HG03469 (cell line): ENCODE results near the gene WWOX.

ENCODE experiments used
- ATAC-seq: cut with Tn5 transposase; IDR thresholded peaks from one replicate; pipeline ENCODE4 v1.9.1; 2021; ENCODE audit warnings: mild to moderate bottlenecking, moderate library complexity, moderate number of reproducible peaks; ENCODE audit not compliant: unreplicated experiment

WWOX gene

GRCh38 chr16:78326731-78327130, 227.3 kb downstream of the WWOX start:
- no peak for ATAC-seq

GRCh38 chr16:78331731-78332130, 232.3 kb downstream of the WWOX start:
- no peak for ATAC-seq

DNA sequence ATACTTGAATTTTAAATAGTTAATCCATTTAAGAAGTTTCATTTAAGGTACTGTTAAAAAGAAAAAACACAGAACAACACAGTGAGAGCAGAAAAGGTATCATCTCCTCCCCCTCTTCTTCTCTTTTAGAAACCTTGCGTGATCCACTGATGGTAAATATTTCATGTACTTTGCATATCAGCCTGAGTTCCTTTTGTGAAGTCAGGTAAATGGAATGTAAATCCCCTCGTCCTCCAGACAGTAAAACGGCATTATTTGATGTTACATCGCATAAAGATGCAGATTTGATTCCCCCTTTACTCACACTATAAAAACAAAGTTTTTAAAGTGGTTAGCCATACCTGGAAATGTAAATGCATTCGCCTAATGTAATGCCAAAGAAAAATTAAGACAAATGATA, 234.4 kb downstream of the WWOX start:
- ATAC-seq = no peak

GRCh38 chr16:78340590-78340989, 241.1 kb downstream of the WWOX start:
- no peak for ATAC-seq

GRCh38 chr16:78348068-78348467, 248.6 kb downstream of the WWOX start:
- ATAC-seq = no peak

DNA sequence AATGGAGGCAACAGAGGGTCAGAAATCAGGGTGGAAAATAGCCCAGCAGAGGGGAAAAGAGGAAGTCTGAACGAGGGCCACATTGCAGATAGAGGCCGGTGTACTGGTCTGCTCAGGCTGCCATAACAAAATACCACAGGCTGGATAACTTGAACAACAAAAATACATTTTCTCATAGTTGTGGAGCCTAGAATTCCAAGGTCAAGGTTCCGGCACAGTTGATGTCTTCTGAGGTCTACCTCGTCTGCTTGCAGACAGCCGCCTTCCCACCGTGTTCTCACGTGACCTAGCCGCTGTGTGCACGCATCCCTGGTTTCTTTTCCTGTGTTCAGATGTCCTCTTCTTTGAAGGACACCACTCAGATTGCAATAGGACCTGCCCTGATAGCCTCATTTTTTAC, 249.4 kb downstream of the WWOX start:
- ATAC-seq = no peak

- ATAC-seq = no peak
These were observed 252.7 kb downstream of the WWOX start for GRCh38 chr16:78352184-78352583.

GRCh38 chr16:78353640-78354275, 254.3 kb downstream of the WWOX start:
- no peak for ATAC-seq

DNA sequence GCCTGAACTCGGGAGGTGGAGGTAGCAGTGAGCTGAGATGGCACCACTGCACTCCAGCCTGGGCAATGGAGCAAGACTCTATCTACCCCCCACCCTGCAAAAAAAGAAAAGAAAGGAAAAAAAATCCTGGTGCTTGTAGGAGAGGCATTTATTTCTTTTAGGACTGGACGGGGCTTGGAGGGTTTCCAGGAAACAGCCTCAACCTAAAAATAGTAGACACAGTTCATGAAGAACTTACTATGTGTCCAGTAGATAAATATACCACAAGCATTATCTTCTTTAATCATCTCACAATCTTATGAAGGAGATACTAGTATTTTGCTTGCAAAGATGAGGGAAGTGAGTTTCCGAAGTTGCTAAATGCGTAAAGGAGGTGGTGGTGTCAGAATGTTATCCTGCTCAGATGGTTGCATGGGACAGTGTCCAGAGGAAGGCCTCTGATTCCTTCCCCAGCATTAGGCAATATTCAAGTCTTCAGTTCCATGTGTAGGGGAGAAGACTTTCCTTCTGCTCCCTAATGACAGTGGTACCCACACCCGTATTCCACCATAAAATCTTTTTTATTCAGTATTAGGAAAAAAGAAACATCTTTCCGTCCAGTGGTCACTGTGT, 263.2 kb downstream of the WWOX start:
- no peak for ATAC-seq

- ATAC-seq = no peak
These were observed 264.5 kb downstream of the WWOX start for GRCh38 chr16:78363843-78364555.

DNA sequence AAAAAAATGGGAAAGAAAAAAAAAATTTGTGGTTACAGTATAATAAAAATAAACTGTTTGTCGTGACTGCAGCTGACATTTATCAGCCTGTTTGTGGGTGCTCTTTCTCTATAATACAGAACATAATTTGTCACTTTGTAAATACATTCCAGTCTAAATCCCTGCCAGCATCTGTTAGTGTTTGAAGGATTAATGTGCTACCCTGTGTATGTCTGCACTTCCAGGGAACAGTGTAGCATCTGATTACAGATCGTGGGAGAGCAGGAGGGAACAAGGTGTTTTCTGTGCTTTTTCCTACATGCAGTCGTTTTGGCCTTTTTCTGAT, 265.1 kb downstream of the WWOX start:
- no peak for ATAC-seq

DNA sequence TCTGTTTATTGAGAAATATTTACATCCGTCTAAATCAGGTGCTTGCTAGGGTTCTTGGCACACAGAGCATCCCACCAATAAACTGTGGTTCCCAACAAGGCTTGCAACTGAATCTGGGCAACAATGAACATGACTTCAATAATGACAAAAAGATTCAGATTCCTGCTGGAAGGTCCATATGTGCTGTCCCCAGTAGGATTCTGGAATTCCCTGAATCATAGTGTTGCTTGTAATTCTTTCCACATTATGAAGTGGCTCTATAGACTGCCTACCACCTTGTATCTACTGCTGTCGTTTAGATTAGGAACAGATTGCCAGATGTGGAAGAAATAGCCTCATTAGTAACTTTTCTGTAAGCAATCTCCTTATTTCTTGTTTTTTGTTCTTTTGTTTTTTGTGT, 265.9 kb downstream of the WWOX start:
- ATAC-seq = no peak

DNA sequence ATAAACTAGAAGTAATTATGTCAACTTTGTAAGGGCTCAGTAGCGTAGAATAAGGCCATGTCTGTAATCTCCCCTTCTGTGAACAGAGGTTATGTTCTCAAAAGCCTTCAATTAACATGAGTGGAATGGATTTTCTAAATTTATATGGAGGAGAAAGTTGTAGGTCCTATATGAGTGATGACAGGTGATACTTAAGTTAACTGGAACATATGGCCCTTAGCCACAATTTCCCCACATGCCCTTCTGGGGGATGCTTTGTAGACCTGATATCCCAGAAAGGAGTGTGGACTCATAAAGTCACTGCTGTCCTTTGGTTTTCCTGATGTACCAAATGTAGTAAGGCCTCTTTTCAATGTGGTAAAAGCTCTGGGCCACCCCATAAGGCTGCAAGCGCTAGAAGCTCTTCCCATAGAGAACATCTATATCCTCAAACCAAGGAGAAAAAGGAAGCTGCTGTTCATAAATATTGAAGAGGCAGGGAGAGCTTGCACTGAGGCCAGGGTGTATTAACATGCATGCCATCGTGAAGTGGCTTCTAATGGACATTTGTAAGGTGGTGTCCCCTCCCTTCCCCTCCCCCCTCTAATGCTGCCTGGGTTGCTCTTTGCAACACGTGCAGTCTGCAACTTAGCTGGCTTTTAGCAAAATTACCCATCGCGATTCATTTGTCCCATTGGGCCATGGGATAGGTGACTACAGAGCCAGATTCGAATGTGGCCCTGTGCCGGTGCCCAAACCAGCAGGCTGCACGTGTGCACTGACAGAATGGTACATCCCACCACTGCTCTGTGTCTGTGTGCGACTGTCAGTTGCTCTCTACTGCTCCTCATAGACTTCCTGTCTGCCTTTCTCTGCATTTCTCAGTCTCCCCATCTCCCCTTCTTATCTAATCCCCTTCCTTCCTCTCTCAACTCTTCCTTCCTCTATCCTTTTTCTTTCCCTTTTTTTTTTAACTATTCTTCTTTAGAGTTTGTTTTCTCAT, 269.0 kb downstream of the WWOX start:
- ATAC-seq = no peak

DNA sequence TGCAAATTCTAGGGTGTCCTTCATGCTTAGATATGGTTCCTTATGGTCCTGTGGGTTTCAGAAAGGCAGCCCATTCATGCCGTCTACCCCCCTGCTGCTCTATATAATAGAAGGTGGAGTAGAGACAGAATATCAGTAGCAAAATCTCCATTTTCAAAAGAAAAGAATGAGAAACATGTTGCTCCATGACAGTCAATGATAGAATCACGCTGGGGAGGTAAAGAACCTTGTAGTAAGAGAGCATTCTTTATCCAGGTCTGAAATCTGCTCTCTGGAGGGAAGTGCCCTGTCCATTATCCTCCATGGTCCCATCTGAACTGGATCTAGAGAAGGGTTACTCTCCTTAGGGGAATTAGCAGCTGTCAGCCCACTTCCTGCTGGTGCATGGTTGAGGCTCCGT, 272.8 kb downstream of the WWOX start:
- ATAC-seq = no peak

DNA sequence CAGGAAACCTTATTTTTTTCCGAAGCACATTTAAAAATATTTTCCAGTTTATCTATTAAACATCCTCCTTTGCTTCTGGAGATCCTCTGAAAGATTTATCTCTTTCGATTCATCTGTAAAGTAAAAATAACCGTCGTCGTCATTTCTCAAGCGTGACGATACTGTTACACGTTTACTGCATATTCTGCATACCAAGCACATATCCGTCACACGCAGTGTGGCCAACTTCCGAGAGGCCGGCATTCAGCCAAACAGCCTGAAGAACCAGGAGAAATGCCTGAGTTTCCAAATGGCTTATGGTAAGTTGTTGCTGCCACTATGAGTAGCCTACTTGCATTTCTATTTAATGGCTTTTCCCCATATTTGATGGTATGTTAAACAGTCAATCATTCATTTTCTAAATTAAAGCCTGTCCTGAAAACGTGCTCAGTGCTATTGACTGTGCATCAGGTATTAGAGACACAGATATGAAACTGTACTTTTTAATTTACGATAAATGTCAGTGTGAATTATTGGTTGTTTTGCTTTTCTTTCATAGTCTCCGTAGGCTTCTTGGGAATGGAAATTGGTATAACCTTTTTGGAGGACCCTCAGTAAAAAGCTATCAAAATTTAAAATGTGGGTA, 275.7 kb downstream of the WWOX start:
- no peak for ATAC-seq

DNA sequence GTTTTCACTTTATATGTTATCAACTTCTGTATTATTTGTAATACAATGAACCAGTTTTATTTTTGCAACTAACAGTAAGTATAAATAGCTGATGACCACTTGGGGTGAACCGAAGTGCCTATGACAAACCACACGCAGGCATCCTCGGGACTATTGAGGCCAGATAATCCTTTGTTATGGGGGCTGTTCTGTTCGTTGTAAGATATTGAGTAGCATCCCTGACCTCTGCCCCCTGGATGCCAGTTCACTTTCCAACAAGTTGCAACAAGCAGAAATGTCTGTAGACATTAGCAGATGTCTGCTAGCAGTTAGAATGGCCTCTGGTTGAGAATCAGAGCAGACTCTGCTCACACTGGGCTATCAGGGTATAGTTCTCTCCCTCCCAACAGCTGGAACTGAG, 277.0 kb downstream of the WWOX start:
- no peak for ATAC-seq

DNA sequence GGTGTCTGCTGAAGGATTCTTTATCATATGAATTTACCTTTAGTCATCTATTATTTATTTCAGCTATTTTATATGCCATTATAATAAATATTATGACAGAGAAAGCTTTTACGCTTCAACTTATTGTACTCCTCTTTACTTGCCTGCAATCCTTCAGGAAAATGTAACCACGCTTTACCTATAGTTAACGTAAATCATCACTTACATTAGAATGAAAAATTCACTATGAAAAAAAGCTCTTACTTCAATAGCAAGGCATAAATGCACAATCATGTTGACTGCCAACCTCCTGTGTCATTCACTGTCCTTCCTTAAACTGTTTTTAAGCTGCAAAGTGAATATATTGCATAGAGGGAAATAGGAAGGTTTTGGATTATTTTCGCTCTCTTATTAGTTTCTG, 277.9 kb downstream of the WWOX start:
- no peak for ATAC-seq

DNA sequence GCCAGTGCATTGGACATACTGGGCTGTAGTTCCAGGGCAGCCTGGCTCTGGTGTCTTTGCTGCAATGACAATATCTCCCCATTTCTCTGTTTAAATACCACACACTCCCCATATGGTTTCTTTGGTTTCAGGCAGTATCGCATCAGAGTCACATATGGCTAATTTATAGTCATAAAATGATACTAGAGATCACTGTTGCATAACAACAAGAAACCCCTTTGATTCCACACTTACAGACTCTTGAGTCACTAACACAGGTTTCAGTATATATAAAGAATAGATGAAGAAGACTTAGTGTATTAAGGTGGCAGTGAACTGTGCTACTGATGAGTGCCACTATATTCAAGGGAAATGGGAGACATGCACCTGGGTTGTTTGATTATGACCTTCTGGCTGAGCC, 281.6 kb downstream of the WWOX start:
- ATAC-seq = no peak

DNA sequence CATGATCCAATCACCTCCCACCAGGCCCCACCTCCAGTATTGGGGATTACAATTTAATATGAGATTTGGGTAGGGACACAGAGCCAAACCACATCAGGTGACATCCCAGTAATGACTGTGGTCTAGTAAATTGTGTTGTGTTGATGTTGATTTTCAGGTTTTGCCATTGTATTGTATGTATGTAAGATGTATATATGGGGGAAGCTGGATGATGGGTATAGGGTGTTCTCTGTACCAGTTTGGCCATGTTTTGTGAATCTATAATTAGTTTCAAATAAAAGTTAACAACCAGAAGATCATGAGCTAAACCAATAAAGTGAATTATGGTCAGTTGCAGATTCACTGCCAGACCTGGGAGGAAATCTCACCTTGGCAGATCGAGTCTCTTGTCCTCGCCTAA, 283.7 kb downstream of the WWOX start:
- ATAC-seq = no peak

DNA sequence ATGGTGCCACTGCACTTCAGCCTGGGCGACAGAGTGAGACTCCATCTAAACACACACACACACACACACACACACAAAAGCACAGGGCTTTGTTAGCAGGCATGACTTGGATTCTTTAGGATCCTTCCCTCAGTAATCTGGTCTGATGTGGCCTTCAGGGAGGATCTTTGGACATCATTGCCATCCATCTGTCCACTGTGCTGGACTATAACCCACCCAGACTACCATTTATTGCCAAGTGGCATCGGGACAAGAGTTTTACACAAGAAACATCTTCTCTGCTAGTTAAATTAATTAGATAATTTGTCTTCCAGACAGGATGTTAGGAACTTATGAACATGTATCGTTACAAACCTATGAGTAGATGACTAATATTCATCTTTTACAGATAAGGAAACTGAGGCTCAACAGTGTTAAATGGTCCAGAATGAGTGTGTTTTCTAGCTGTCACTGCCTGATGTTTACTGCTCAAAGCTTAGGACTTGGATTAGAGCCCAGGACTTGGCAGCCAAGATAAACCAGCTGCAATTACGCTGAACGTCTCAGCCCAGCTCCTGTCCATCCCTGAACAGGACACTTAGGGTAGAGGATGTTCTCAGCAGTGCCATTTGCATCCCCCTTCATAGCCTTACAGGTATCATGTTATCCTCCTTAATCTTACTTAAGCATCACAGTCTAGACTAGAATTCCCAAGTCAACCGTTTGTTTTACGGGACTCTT, 285.8 kb downstream of the WWOX start:
- ATAC-seq = no peak
